ENCODE measurements around the gene MAGEC1.

DNA sequence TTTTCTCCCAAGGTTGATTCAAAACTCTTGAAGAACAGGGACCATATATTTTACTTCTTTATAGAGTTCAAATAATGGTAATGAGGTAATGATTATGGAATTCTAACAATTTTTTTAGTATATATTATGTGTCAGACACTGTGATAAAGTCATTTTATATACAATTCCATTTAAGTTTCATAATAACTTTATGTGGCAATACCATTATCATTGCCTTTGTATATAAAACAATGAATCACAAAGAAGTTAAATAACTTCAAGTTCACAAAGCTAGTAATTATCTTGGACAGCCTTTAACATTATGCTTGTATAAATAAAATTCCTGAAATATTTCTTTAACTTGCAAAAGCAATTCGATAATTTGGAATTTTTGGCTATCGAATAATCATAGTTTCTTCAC, 20.6 kb downstream of the MAGEC1 start:
- TF ChIP-seq, protein P1, sequence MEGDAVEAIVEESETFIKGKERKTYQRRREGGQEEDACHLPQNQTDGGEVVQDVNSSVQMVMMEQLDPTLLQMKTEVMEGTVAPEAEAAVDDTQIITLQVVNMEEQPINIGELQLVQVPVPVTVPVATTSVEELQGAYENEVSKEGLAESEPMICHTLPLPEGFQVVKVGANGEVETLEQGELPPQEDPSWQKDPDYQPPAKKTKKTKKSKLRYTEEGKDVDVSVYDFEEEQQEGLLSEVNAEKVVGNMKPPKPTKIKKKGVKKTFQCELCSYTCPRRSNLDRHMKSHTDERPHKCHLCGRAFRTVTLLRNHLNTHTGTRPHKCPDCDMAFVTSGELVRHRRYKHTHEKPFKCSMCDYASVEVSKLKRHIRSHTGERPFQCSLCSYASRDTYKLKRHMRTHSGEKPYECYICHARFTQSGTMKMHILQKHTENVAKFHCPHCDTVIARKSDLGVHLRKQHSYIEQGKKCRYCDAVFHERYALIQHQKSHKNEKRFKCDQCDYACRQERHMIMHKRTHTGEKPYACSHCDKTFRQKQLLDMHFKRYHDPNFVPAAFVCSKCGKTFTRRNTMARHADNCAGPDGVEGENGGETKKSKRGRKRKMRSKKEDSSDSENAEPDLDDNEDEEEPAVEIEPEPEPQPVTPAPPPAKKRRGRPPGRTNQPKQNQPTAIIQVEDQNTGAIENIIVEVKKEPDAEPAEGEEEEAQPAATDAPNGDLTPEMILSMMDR (optimal IDR thresholded peaks at IDR 0.05 in 1 of 3, IDR thresholded peaks at IDR 0.05 in 1 of 3, conservative IDR thresholded peaks at IDR 0.05 in 1 of 3; ENCODE audit: extremely low read depth in 1 of 3, insufficient read depth in 2 of 3, low read length in 3 of 3): no peak
- no peak for TF ChIP-seq EZH2 (IDR thresholded peaks at IDR 0.05; ENCODE audit: low read length)
